ENCODE data around the gene S100A8.

The S100A8 gene

GRCh38 chr1:153389973-153390879 is 647 bp downstream of the S100A8 start:
- Histone ChIP-seq H3K4me3 (ENCODE audit: insufficient read depth, low read length, poor library complexity, severe bottlenecking) (no peak overlapping the region), H3K79me2 (ENCODE audit: insufficient read depth, low read length) (no peaks in the 10 kb centered on the region), H3K27ac (ENCODE audit: low read depth, low read length) (no peak overlapping the region), H3K9ac (ENCODE audit: low read length) (no peak overlapping the region), H4K20me1 (ENCODE audit: low read depth, low read length) (no peaks in the 10 kb centered on the region), H3K9me2 (replicated peaks; ENCODE audit: insufficient read depth, low read length) (no peaks in the 10 kb centered on the region), H2AFZ (ENCODE audit: low read depth, low read length, severe bottlenecking) (no peak overlapping the region), H3K36me3 (ENCODE audit: low read length) (no peaks in the 10 kb centered on the region), H3K9me3 (ENCODE audit: insufficient read depth, low read length) (no peaks in the 10 kb centered on the region), H3K4me2 (ENCODE audit: low read depth, low read length, poor library complexity, severe bottlenecking) (no peak overlapping the region), H3K27me3 (ENCODE audit: low read length) (no peaks in the 10 kb centered on the region), H3F3A (ENCODE audit: insufficient read depth) (no peaks in the 10 kb centered on the region)
- TF ChIP-seq, protein P1, sequence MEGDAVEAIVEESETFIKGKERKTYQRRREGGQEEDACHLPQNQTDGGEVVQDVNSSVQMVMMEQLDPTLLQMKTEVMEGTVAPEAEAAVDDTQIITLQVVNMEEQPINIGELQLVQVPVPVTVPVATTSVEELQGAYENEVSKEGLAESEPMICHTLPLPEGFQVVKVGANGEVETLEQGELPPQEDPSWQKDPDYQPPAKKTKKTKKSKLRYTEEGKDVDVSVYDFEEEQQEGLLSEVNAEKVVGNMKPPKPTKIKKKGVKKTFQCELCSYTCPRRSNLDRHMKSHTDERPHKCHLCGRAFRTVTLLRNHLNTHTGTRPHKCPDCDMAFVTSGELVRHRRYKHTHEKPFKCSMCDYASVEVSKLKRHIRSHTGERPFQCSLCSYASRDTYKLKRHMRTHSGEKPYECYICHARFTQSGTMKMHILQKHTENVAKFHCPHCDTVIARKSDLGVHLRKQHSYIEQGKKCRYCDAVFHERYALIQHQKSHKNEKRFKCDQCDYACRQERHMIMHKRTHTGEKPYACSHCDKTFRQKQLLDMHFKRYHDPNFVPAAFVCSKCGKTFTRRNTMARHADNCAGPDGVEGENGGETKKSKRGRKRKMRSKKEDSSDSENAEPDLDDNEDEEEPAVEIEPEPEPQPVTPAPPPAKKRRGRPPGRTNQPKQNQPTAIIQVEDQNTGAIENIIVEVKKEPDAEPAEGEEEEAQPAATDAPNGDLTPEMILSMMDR (IDR thresholded peaks at IDR 0.05; ENCODE audit: insufficient read depth, low read length, poor library complexity, severe bottlenecking), result no peak
- TF ChIP-seq EZH2phosphoT487 (conservative IDR thresholded peaks at IDR 0.05; ENCODE audit: low read length), result no peak

DNA sequence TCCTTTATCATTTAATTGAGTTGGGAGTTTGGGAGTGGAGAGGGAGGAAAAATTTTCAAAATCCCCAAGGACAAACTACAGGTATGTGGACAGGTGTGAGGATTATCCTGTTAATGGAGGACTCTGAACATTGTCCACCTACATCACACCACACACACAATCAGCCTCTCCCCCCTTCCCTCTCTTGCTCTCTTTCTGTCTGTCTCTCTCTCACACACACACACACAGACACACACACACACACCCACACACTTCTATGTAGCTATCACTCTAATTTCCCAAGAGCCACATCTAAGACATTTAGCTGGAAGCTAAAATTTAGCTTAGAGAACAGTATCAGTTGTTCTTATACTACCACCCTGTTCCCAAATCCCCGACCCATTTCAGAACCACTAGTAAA is 1.5 kb downstream of the S100A8 start:
- H3K9ac ChIP-seq (ENCODE audit: low read length), result no peak overlapping the region
- no peak overlapping the region for H3K27ac ChIP-seq (ENCODE audit: low read depth, low read length)
- H3K4me2 ChIP-seq (ENCODE audit: low read depth, low read length, poor library complexity, severe bottlenecking), result no peak overlapping the region
- H3K9me3 ChIP-seq (ENCODE audit: insufficient read depth, low read length), result no peaks in the 10 kb centered on the region
- H3F3A ChIP-seq (ENCODE audit: insufficient read depth), result no peaks in the 10 kb centered on the region
- H3K4me3 ChIP-seq (ENCODE audit: insufficient read depth, low read length, poor library complexity, severe bottlenecking), result no peak overlapping the region
- H2AFZ ChIP-seq (ENCODE audit: low read depth, low read length, severe bottlenecking), result no peak overlapping the region
- no peaks in the 10 kb centered on the region for H3K36me3 ChIP-seq (ENCODE audit: low read length)
- H3K79me2 ChIP-seq (ENCODE audit: insufficient read depth, low read length), result no peaks in the 10 kb centered on the region
- TF ChIP-seq, protein P1 (IDR thresholded peaks at IDR 0.05; ENCODE audit: insufficient read depth, low read length, poor library complexity, severe bottlenecking), result no peak
- no peak for TF ChIP-seq EZH2phosphoT487 (conservative IDR thresholded peaks at IDR 0.05; ENCODE audit: low read length)
- no peaks in the 10 kb centered on the region for H3K27me3 ChIP-seq (ENCODE audit: low read length)
- H3K9me2 ChIP-seq (replicated peaks; ENCODE audit: insufficient read depth, low read length), result no peaks in the 10 kb centered on the region
- H4K20me1 ChIP-seq (ENCODE audit: low read depth, low read length), result no peaks in the 10 kb centered on the region

DNA sequence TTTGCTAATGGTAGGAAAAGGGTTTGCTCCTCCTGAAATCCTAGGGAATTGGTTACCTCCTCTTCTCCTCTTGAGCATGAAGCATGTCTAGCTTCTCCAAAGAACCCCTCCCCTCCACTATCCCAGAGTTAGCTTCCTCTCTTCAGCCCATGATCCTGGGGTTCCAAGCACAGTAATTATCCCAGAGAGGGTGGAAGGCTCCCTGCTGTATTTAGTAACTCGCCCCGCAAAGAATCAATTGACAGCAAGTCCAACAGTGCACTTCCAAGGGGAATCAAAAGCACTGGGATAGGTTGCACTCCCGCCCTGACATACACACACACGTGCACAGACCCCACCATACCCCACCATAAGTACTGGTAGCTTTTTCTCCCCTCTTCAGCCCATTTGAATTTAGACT is 3.1 kb downstream of the S100A8 start:
- no peak overlapping the region for H3K27ac ChIP-seq (ENCODE audit: low read depth, low read length)
- no peaks in the 10 kb centered on the region for H3K79me2 ChIP-seq (ENCODE audit: insufficient read depth, low read length)

More for the DNA sequence above, 3.1 kb downstream of the S100A8 start:
- H2AFZ ChIP-seq (ENCODE audit: low read depth, low read length, severe bottlenecking), result no peak overlapping the region
- no peaks in the 10 kb centered on the region for H4K20me1 ChIP-seq (ENCODE audit: low read depth, low read length)
- no peak overlapping the region for H3K9ac ChIP-seq (ENCODE audit: low read length)
- H3K4me3 ChIP-seq (ENCODE audit: insufficient read depth, low read length, poor library complexity, severe bottlenecking), result no peak overlapping the region
- H3K27me3 ChIP-seq (ENCODE audit: low read length), result no peaks in the 10 kb centered on the region
- no peaks in the 10 kb centered on the region for H3F3A ChIP-seq (ENCODE audit: insufficient read depth)
- no peaks in the 10 kb centered on the region for H3K36me3 ChIP-seq (ENCODE audit: low read length)
- TF ChIP-seq, protein P1 (IDR thresholded peaks at IDR 0.05; ENCODE audit: insufficient read depth, low read length, poor library complexity, severe bottlenecking), result no peak
- no peak for TF ChIP-seq EZH2phosphoT487 (conservative IDR thresholded peaks at IDR 0.05; ENCODE audit: low read length)
- no peak overlapping the region for H3K4me2 ChIP-seq (ENCODE audit: low read depth, low read length, poor library complexity, severe bottlenecking)
- no peaks in the 10 kb centered on the region for H3K9me3 ChIP-seq (ENCODE audit: insufficient read depth, low read length)
- no peaks in the 10 kb centered on the region for H3K9me2 ChIP-seq (replicated peaks; ENCODE audit: insufficient read depth, low read length)
